ENCODE data around the gene SLC4A3.

SLC4A3 gene

GRCh38 chr2:219612577-219613286 is 14.7 kb upstream of the SLC4A3 start:
- DNase-seq, result no peak

GRCh38 chr2:219613461-219614070 is 13.9 kb upstream of the SLC4A3 start:
- DNase-seq, result no peak

- DNase-seq, result no peak
Measured at GRCh38 chr2:219614076-219614860, 13.2 kb upstream of the SLC4A3 start.

GRCh38 chr2:219615036-219615435 is 12.4 kb upstream of the SLC4A3 start:
- DNase-seq, result no peak

- DNase-seq, result no peak
Measured at GRCh38 chr2:219615894-219616293, 11.5 kb upstream of the SLC4A3 start.

DNA sequence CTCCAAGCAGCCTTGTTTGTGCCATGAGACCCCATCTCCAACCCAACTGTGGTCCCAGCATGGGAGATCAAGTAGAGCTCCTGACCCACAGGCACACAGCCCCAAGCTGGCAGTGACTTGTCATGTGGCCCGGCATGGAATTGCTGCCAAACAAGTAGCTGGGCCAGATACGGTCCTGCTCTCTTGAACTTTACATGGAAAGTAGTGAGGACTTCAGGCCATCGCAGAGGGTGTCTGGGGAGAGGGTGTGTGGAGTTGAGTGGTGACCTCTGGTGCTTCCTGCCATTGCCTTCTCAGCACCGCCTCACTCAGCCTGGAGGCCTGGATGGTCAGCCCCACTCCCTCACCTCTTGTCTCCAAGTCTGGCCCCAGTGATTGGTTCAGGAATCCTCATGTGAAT is 10.9 kb upstream of the SLC4A3 start:
- DNase-seq, result no peak

- no peak for DNase-seq
Measured at GRCh38 chr2:219618733-219619122, 8.7 kb upstream of the SLC4A3 start.

GRCh38 chr2:219619235-219619634 is 8.2 kb upstream of the SLC4A3 start:
- no peak for DNase-seq

GRCh38 chr2:219620546-219620945 is 6.9 kb upstream of the SLC4A3 start:
- DNase-seq, result no peak

DNA sequence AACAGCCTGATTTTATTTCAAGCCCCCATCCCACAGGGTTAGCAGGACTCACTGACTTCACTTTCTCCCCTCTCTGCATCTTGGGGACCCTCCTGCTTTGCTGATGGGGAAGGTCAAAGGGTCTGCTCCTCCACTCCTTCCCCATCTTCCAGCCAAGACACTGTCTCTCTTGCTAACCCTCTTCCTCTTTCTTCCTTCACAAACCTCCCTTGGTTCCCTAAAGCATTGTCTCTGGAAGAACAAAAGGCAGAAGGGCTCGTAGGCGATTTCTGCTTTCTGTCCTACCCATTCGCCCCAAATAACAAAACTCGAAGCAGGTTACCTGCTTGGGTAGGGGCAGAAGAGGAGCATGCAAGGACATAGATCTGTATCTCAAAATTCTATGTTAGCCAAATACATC is 5.5 kb upstream of the SLC4A3 start:
- no peak for DNase-seq

DNA sequence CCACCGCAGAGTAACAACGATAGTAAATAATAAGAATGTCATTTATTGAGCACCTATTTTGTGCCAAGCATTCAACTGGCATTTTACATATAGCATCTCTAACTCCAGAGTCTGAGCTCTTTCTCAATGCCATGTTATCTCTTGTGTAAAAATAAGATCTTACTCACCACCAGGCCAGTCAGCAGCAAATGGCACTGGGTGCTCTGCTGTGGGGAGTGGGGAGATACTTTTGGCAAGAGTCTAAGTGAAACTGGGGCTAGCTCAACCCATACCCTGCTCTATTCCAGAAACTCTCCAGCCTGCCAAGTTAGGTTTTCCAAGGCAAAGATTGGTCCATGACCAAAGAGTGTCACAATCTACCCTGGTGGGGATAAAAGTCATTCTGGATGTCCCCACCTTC is 5.0 kb upstream of the SLC4A3 start:
- no peak for DNase-seq

GRCh38 chr2:219624565-219624964 is 2.9 kb upstream of the SLC4A3 start:
- DNase-seq, result no peak

DNA sequence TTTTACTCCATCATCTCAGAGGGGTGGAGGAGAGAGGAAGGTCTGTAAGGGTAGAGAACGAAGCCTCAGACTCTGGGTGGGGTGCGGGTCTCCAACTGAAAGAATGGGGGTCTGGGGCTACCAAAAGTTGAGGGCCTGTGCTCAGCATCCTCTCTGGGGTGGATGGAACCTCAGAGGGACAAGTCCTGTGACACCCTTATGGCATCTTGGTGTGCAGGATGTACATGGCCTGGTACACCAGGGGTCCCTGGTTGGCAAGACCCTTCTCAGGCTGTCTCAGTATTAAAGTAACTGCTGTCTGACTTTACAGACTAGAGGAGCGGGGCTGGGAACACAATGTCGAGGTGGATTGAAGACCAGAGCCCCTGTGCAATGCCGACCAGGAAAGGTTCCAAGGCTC is 2.3 kb upstream of the SLC4A3 start:
- no peak for DNase-seq

DNA sequence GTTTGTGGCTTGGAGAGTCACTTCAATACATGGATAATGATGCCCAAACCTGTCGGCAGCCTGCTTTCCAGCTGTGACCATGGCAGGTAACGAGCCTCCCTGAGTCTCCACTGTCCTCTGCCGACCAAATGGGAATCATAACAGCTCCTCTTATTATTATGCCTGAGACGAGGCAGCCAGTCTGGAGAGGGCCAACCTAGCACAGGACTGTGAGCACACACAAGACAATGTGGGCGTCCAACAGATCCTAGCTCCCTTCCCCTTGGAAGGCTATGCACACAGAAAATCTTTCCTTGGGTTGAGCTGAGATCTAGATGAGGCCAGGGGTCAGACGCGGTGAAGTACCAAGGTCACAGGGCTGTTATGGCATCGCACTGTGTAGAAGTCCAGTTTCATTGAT is 890 bp upstream of the SLC4A3 start:
- no peak for DNase-seq

DNA sequence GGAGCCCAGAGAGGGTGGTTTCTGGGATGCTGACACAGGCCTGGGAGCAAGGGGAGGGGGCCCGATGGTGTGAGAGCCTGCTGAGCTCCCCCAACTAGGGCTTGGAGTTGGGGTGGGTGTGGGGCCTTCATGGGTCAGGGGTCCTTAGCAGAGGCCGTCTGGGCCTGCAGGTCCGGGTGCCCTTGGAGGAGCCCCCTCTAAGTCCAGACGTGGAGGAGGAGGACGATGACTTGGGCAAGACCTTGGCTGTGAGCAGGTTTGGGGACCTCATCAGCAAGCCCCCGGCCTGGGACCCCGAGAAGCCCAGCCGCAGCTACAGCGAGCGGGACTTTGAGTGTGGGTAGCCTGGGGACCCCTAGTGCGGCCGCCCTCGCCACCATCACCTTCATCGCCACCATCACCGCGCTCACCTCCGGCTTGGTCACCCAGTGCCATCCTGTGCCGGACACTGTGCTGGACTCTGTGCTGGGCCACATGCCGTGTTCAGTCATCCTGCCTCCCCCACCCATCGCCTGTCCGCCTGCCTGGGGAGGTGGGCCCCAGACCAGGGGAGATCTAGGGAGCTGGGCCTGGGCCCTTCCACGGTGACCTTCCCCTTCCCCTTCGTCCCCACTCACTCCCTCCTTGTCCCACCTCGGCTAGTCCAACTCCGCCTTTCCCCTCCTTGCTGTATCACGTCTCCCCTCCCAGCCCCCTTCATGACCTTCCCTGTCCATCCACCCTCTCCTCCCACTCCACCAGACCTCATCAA is 980 bp downstream of the SLC4A3 start:
- no peak for DNase-seq

GRCh38 chr2:219628986-219629901 is 1.8 kb downstream of the SLC4A3 start:
- no peak for DNase-seq

GRCh38 chr2:219629976-219630695 is 2.7 kb downstream of the SLC4A3 start:
- DNase-seq, result no peak

GRCh38 chr2:219630770-219631405 is 3.5 kb downstream of the SLC4A3 start:
- DNase-seq, result no peak

GRCh38 chr2:219631406-219631891 is 4.0 kb downstream of the SLC4A3 start:
- no peak for DNase-seq

DNA sequence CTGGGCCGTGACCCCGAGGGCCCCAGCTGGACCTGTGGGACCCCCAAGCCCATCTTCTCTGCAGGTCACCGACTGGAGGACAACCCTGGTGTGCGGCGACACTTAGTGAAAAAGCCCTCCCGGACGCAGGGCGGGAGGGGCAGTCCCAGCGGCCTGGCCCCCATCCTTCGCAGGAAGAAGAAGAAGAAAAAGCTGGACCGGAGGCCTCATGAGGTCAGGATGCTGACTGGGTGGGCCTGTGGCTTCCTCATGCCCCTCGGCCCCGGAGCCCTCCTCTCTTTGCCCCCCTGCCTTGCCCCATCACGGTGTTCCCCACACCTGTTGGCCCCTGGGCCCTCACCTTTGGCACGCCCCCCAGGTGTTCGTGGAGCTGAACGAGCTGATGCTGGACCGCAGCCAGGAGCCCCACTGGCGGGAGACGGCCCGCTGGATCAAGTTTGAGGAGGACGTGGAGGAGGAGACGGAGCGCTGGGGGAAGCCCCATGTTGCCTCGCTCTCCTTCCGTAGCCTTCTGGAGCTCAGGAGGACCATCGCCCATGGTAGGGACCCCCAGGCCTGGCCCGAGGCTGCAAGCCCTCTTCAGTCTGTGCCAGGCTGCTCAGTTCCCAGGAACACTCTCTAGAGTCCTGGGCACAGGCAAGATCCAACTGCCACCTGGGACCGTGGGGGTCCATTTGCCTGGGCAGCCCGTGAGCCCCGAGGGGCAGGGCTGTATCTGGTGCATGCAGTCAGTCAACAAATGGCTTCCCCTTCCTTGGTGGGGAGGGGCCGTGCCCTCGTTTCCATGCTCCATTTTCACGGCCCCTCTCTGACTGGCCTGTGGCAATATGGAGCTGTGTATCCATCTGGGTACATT is 4.7 kb downstream of the SLC4A3 start:
- DNase-seq, result no peak
